CD8-positive, alpha-beta memory T cell (primary cell): Measurements from ENCODE around the gene SPSB4. TPM values are rescaled to one million over a fixed set of nuclear protein-coding genes. Genes with fewer than 3 reads are reported as not detected.
A peak's percentile ranks its signal among the peaks of the same experiment; 100 is the strongest.

Experiments used
- CTCF ChIA-PET: fragments of 350-600 bp; sonication (Branson Sonifier 250); formaldehyde crosslinking; loops from one replicate; lab custom pipeline; 2021; ENCODE audit warnings: antibody characterized with exemption; lab: Charles Lee
- POLR2A ChIA-PET: fragments of 350-600 bp; sonication (Branson Sonifier 250); formaldehyde crosslinking; loops from one replicate; lab custom pipeline; 2021; ENCODE audit warnings: antibody characterized with exemption; lab: Charles Lee
- DNase-seq, 5 donors: peaks; one replicate each; pipeline versions ENCODE4 v3.0.0 to v3.0.0-alpha.2; 2020 to 2022; ENCODE audit warnings: mixed read lengths in 1 of 5
- H3K27ac ChIP-seq: one replicate; pipeline ENCODE4 v1.7.0; 2013; ENCODE audit warnings: low read depth, mild to moderate bottlenecking, low read length, moderate library complexity
- H3K27me3 ChIP-seq: 2 replicates; pipeline ENCODE4 v1.7.0; 2013; ENCODE audit warnings: low read length, mild to moderate bottlenecking; ENCODE audit not compliant: insufficient read depth, poor library complexity, severe bottlenecking
- H3K36me3 ChIP-seq: 2 replicates; pipeline ENCODE4 v1.7.0; 2013; ENCODE audit warnings: mild to moderate bottlenecking, low read length, moderate library complexity; ENCODE audit not compliant: insufficient read depth
- H3K4me1 ChIP-seq: 2 replicates; pipeline ENCODE4 v1.7.0; 2013; ENCODE audit warnings: mild to moderate bottlenecking, low read length, moderate library complexity; ENCODE audit not compliant: insufficient read depth
- H3K4me3 ChIP-seq: 2 replicates; pipeline ENCODE4 v1.7.0; 2013; ENCODE audit warnings: mild to moderate bottlenecking, low read length
- H3K9me3 ChIP-seq: 2 replicates; pipeline ENCODE4 v1.7.0; 2013; ENCODE audit warnings: mild to moderate bottlenecking, low read length
- H3K27ac Mint-ChIP-seq, 8 donors: one replicate each; pipeline ENCODE4 v1.8.0; 2020 to 2021; ENCODE audit warnings: mixed read lengths in 8 of 8, mild to moderate bottlenecking in 6 of 8, inconsistent platforms in 3 of 8, moderate library complexity in 3 of 8
- H3K27me3 Mint-ChIP-seq, 2 donors: one replicate each; pipeline ENCODE4 v1.8.0; 2020 to 2021; ENCODE audit warnings: mixed read lengths in 2 of 2, mild to moderate bottlenecking in 1 of 2, moderate library complexity in 1 of 2
- H3K36me3 Mint-ChIP-seq, 3 donors: one replicate each; pipeline ENCODE4 v1.8.0; 2020 to 2021; ENCODE audit warnings: mixed read lengths in 3 of 3, inconsistent platforms in 1 of 3, mild to moderate bottlenecking in 1 of 3
- H3K4me1 Mint-ChIP-seq, 3 donors: one replicate each; pipeline ENCODE4 v1.8.0; 2020 to 2021; ENCODE audit warnings: mixed read lengths in 3 of 3, inconsistent platforms in 1 of 3, mild to moderate bottlenecking in 1 of 3
- H3K4me3 Mint-ChIP-seq, 7 donors: one replicate each; pipeline ENCODE4 v1.8.0; 2020 to 2021; ENCODE audit warnings: mixed read lengths in 7 of 7, mild to moderate bottlenecking in 6 of 7, moderate library complexity in 4 of 7, inconsistent platforms in 2 of 7
- H3K9me3 Mint-ChIP-seq, 5 donors: one replicate each; pipeline ENCODE4 v1.8.0; 2020 to 2022; ENCODE audit warnings: mixed read lengths in 5 of 5, mild to moderate bottlenecking in 3 of 5, moderate library complexity in 2 of 5, inconsistent platforms in 1 of 5
- polyA plus RNA-seq: library from polyadenylated mRNA; unstranded; fragments of 300-500 nt; fragmentation: Illumina TruSeq; gene quantifications from one replicate; pipeline ENCODE4 v1.2.3, GENCODE V29; 2021
- total RNA-seq, 2 experiments: library from RNA; stranded (reverse); gene quantifications; one replicate each; pipeline ENCODE4 v1.2.3, GENCODE V29; 2021

The SPSB4 gene
- total and polyA plus RNA-seq, 3 experiments from 2014 or later, result not detected

GRCh38 chr3:141104151-141104821 lies 53.1 kb downstream of the SPSB4 start:
- CTCF ChIA-PET, result interaction anchor here (1.0 to 1.5 kb wide), 2 partner anchors 21 to 104 kb away, joined by 3 to 4 read pairs; no protein-coding TSS in a partner anchor
- peak overlapping the region in 1 of 8 donors; percentile 55 for H3K27ac Mint-ChIP-seq
- H3K27ac ChIP-seq, result no peak overlapping the region
- no peak overlapping the region for H3K4me3 ChIP-seq
- no peaks in the 10 kb centered on the region for H3K4me1 Mint-ChIP-seq
- H3K4me3 Mint-ChIP-seq, result no peak overlapping the region
- no peaks in the 10 kb centered on the region for H3K36me3 ChIP-seq
- no peaks in the 10 kb centered on the region for H3K9me3 ChIP-seq
- no peaks in the 10 kb centered on the region for H3K36me3 Mint-ChIP-seq
- H3K27me3 Mint-ChIP-seq, result peaks cover 8 to 9% of the 10 kb centered on the region in 2 donors
- peaks cover 0 to 2% (median 0%) of the 10 kb centered on the region in 5 donors for H3K9me3 Mint-ChIP-seq
- DNase-seq, result no peak
- H3K27me3 ChIP-seq, result no peaks in the 10 kb centered on the region
- POLR2A ChIA-PET, result no interaction called here
- H3K4me1 ChIP-seq, result no peaks in the 10 kb centered on the region

- CTCF ChIA-PET, result interaction anchor here (0.6 to 1.7 kb wide), 13 partner anchors 9 to 208 kb away, joined by 3 to 13 read pairs (median 3); no protein-coding TSS in a partner anchor
- H3K4me3 ChIP-seq, result no peak overlapping the region
- H3K27ac ChIP-seq, result no peak overlapping the region
- Mint-ChIP-seq H3K4me1 (no peaks in the 10 kb centered on the region), H3K36me3 (no peaks in the 10 kb centered on the region), H3K27ac (no peak overlapping the region), H3K27me3 (peaks cover 6% of the 10 kb centered on the region in 2 donors), H3K9me3 (no peaks in the 10 kb centered on the region), H3K4me3 (no peak overlapping the region)
- POLR2A ChIA-PET, result no interaction called here
- no peaks in the 10 kb centered on the region for H3K9me3 ChIP-seq
- H3K4me1 ChIP-seq, result no peaks in the 10 kb centered on the region
- DNase-seq, result peak; percentile 26 to 69 (median 40)
- H3K36me3 ChIP-seq, result no peaks in the 10 kb centered on the region
- no peaks in the 10 kb centered on the region for H3K27me3 ChIP-seq
These were observed 54.9 kb downstream of the SPSB4 start for GRCh38 chr3:141105828-141106628.

- no peak overlapping the region for H3K4me3 ChIP-seq
- no peaks in the 10 kb centered on the region for H3K9me3 Mint-ChIP-seq
These were observed 55.7 kb downstream of the SPSB4 start for GRCh38 chr3:141106842-141107241.

GRCh38 chr3:141108039-141108438 lies 56.9 kb downstream of the SPSB4 start:
- no peaks in the 10 kb centered on the region for H3K4me1 ChIP-seq
- DNase-seq, result no peak
- Mint-ChIP-seq H3K36me3 (no peaks in the 10 kb centered on the region), H3K27me3 (peaks cover 4 to 6% of the 10 kb centered on the region in 2 donors), H3K9me3 (no peaks in the 10 kb centered on the region), H3K27ac (no peak overlapping the region), H3K4me3 (no peak overlapping the region), H3K4me1 (no peaks in the 10 kb centered on the region)
- H3K4me3 ChIP-seq, result no peak overlapping the region
- no peaks in the 10 kb centered on the region for H3K27me3 ChIP-seq
- POLR2A ChIA-PET, result no interaction called here
- no peaks in the 10 kb centered on the region for H3K36me3 ChIP-seq
- no peak overlapping the region for H3K27ac ChIP-seq
- CTCF ChIA-PET, result no interaction called here
- H3K9me3 ChIP-seq, result no peaks in the 10 kb centered on the region

More at GRCh38 chr3:141106842-141107241, 55.7 kb downstream of the SPSB4 start:
- Histone ChIP-seq H3K36me3 (no peaks in the 10 kb centered on the region), H3K4me1 (no peaks in the 10 kb centered on the region), H3K27ac (no peak overlapping the region), H3K9me3 (no peaks in the 10 kb centered on the region), H3K27me3 (no peaks in the 10 kb centered on the region)
- no peaks in the 10 kb centered on the region for H3K4me1 Mint-ChIP-seq
- ChIA-PET POLR2A (no interaction called here), CTCF (interaction anchor here (1.3 kb wide), 1 partner anchor 24 kb away, joined by 4 read pairs; no protein-coding TSS in a partner anchor)
- H3K4me3 Mint-ChIP-seq, result no peak overlapping the region
- H3K27ac Mint-ChIP-seq, result no peak overlapping the region
- no peaks in the 10 kb centered on the region for H3K36me3 Mint-ChIP-seq
- no peak for DNase-seq
- H3K27me3 Mint-ChIP-seq, result peaks cover 3 to 6% of the 10 kb centered on the region in 2 donors

DNA sequence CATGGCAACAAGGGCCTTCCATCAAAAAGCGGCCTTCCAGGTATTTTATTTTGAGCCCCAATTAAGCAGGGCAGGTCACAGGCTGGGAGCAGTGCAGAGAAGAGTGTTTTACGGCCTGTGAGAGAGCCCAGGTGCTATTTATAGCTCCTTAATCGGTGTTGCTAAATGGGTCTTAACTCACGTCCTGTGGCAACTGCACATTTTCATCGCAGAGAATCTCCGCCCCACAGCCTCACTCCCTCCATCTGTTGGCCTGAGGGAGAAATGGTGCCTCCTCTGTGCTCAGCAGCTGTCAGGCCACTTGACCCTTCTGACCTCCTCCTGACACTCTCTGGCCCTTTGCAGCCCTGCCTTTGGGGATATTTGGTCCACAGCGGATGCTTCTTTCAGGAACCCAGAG lies 58.6 kb downstream of the SPSB4 start:
- Mint-ChIP-seq H3K36me3 (no peaks in the 10 kb centered on the region), H3K4me1 (no peaks in the 10 kb centered on the region), H3K27ac (peak overlapping the region in 1 of 8 donors; percentile 89), H3K4me3 (no peak overlapping the region), H3K27me3 (peaks cover 4 to 5% of the 10 kb centered on the region in 2 donors), H3K9me3 (no peaks in the 10 kb centered on the region)
- ChIA-PET CTCF (interaction anchor here (1.6 kb wide), 1 partner anchor 9 kb away, joined by 6 read pairs; no protein-coding TSS in a partner anchor), POLR2A (no interaction called here)
- Histone ChIP-seq H3K27me3 (no peaks in the 10 kb centered on the region), H3K27ac (no peak overlapping the region), H3K4me1 (no peaks in the 10 kb centered on the region), H3K4me3 (no peak overlapping the region), H3K36me3 (no peaks in the 10 kb centered on the region), H3K9me3 (no peaks in the 10 kb centered on the region)
- no peak for DNase-seq

- H3K36me3 Mint-ChIP-seq, result no peaks in the 10 kb centered on the region
- H3K4me3 ChIP-seq, result no peak overlapping the region
- H3K27me3 ChIP-seq, result no peaks in the 10 kb centered on the region
- no peak overlapping the region for H3K27ac Mint-ChIP-seq
- ChIA-PET CTCF (interaction anchor here (1.6 kb wide), 1 partner anchor 10 kb away, joined by 6 read pairs; no protein-coding TSS in a partner anchor), POLR2A (no interaction called here)
- no peaks in the 10 kb centered on the region for H3K36me3 ChIP-seq
- no peaks in the 10 kb centered on the region for H3K4me1 Mint-ChIP-seq
- no peak overlapping the region for H3K27ac ChIP-seq
- H3K4me1 ChIP-seq, result no peaks in the 10 kb centered on the region
- H3K9me3 ChIP-seq, result no peaks in the 10 kb centered on the region
- H3K27me3 Mint-ChIP-seq, result peaks cover 4 to 5% of the 10 kb centered on the region in 2 donors
- H3K9me3 Mint-ChIP-seq, result no peaks in the 10 kb centered on the region
- no peak overlapping the region for H3K4me3 Mint-ChIP-seq
- no peak for DNase-seq
These were observed 59.2 kb downstream of the SPSB4 start for GRCh38 chr3:141110322-141110721.

DNA sequence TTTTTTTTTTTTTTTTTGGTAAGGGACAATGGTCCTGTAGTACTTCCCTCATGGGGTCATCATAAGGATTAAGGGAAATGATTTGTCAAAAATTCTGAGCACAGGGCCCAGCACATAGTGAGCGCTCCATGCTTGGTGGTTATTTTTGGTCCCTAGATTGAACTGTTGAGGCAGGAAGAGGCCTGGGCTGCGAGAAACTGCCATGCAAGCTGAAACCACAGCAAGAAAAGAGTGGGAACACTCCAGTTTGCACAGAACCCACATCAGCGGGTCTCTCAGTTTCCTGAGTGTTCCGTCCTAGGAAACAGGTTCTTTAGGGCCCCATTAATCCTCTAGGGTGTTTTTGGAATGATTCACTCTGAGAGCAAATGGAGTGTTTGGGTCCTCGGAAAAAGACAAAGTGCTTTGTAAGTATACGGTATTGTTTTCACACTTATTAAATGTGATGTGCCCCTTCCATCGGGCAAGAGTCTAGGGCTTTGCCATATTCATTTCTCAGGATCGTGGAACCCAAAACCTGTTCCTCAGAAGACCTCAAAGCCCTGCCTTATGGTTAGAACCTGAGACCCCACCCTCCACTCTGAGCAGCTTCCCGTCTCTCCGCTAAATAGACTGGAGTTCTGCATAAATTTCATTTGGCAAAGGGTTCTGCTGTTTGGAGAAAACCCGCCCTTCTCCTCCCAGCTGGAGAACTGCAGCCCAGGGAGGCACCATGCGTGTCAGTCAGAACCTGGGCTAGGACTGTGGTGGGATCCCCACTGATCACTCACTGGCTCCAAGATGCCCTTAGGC lies 60.4 kb downstream of the SPSB4 start:
- Mint-ChIP-seq H3K9me3 (no peaks in the 10 kb centered on the region), H3K4me3 (no peak overlapping the region), H3K27ac (no peak overlapping the region), H3K4me1 (no peaks in the 10 kb centered on the region), H3K36me3 (no peaks in the 10 kb centered on the region), H3K27me3 (peaks cover 4 to 5% of the 10 kb centered on the region in 2 donors)
- no peaks in the 10 kb centered on the region for H3K9me3 ChIP-seq
- H3K36me3 ChIP-seq, result no peaks in the 10 kb centered on the region
- POLR2A ChIA-PET, result no interaction called here
- no peaks in the 10 kb centered on the region for H3K27me3 ChIP-seq
- CTCF ChIA-PET, result no interaction called here
- no peak overlapping the region for H3K27ac ChIP-seq
- H3K4me1 ChIP-seq, result no peaks in the 10 kb centered on the region
- DNase-seq, result no peak
- H3K4me3 ChIP-seq, result no peak overlapping the region
